Kidney (tissue), 14 donors: Measurements from ENCODE around the gene PARK7. TPM values are rescaled to one million over a fixed set of nuclear protein-coding genes. Genes with fewer than 3 reads are reported as not detected.

Source experiments
- DNase-seq, 5 donors: peaks; one replicate each; pipeline ENCODE4 v3.0.0-alpha.2; 2013 to 2020
- FAIRE-seq: peaks from 2 replicates; lab custom pipeline; 2012; peaks lifted over from hg19 to GRCh38; lab: Jason Lieb, UNC
- H3K27ac ChIP-seq, 2 donors: one replicate each; pipeline ENCODE4 v1.7.0; 2013; ENCODE audit warnings: low read depth in 2 of 2, low read length in 2 of 2, inconsistent platforms in 1 of 2
- H3K27me3 ChIP-seq: one replicate; pipeline ENCODE4 v1.7.1; 2013; ENCODE audit warnings: low read length, inconsistent platforms; ENCODE audit not compliant: control insufficient read depth, insufficient read depth
- H3K36me3 ChIP-seq, 3 donors: one replicate each; pipeline versions ENCODE4 v1.7.0 to v1.7.1; 2013; ENCODE audit warnings: low read length in 3 of 3, control low read depth in 1 of 3, inconsistent platforms in 1 of 3; ENCODE audit not compliant: insufficient read depth in 3 of 3, control insufficient read depth in 2 of 3
- H3K4me1 ChIP-seq, 3 donors: one replicate each; pipeline versions ENCODE4 v1.7.0 to v1.7.1; 2013; ENCODE audit warnings: low read length in 3 of 3, inconsistent platforms in 1 of 3, low read depth in 1 of 3; ENCODE audit not compliant: control insufficient read depth in 2 of 3, insufficient read depth in 2 of 3
- H3K4me3 ChIP-seq, 3 donors: one replicate each; pipeline versions ENCODE4 v1.7.0 to v1.8.1; 2013; ENCODE audit warnings: low read length in 3 of 3, control low read depth in 1 of 3, inconsistent platforms in 1 of 3
- H3K9ac ChIP-seq, 3 donors: one replicate each; pipeline versions ENCODE4 v1.7.0 to v1.7.1; 2013; ENCODE audit warnings: low read length in 3 of 3, control low read depth in 1 of 3, inconsistent platforms in 1 of 3
- H3K9me3 ChIP-seq, 3 donors: one replicate each; pipeline versions ENCODE4 v1.7.0 to v1.7.1; 2013; ENCODE audit warnings: low read length in 3 of 3, control low read depth in 1 of 3, inconsistent platforms in 1 of 3; ENCODE audit not compliant: control insufficient read depth in 2 of 3, insufficient read depth in 1 of 3
- CTCF ChIP-seq: IDR thresholded peaks from 3 replicates; pipeline ENCODE4 v1.5.1; 2012; ENCODE audit warnings: mild to moderate bottlenecking, moderate library complexity, borderline replicate concordance; ENCODE audit not compliant: insufficient read depth; ENCODE audit errors: extremely low read depth
- intact Hi-C: fragments of 100-400 bp; cut with DNase I; formaldehyde crosslinking; loops from one replicate; pipeline ENCODE4 v1.11.1; 2022
- polyA plus RNA-seq: library from polyadenylated mRNA; stranded (reverse); fragments of 350-450 nt; fragmentation: Illumina TruSeq; extraction: RNeasy Lipid Tissue Mini Kit (QIAGEN cat#74804); gene quantifications from one replicate; pipeline ENCODE4 v1.2.3, GENCODE V29; 2014; ENCODE audit warnings: low read depth, low replicate concordance; ENCODE audit not compliant: insufficient read depth
- total RNA-seq: library from RNA; stranded (reverse); fragmentation: NEBNext Ultra II Directional; extraction: Animal tissue kit (Norgen Biotek cat#: 25700); gene quantifications from one replicate; pipeline ENCODE4 v1.2.1, GENCODE V29; 2021
- donor health status: control.
- donor health status: control.
- donor health status: control.
- donor health status: control.
- donor health status: control.
- donor health status: DM: yes; HTN: yes; CAD: no.
- donor health status: Normal renal cell carcinoma (clear cell type).

The PARK7 gene
- total and polyA plus RNA-seq, 2 donors from 2014 or later, result 239 to 481 TPM

- Histone ChIP-seq H3K36me3 (no peaks in the 10 kb centered on the region), H3K4me1 (peaks cover 0 to 7% (median 0%) of the 10 kb centered on the region in 3 donors), H3K9me3 (no peaks in the 10 kb centered on the region), H3K27me3 (peaks cover 9% of the 10 kb centered on the region), H3K27ac (no peak overlapping the region), H3K9ac (no peak overlapping the region), H3K4me3 (no peak overlapping the region)
- no peak for TF ChIP-seq CTCF
- FAIRE-seq (no peak), DNase-seq (no peak)
- intact Hi-C loops, result no loop called here
Observed at GRCh38 chr1:7940034-7940433, 21.5 kb upstream of the PARK7 start.

DNA sequence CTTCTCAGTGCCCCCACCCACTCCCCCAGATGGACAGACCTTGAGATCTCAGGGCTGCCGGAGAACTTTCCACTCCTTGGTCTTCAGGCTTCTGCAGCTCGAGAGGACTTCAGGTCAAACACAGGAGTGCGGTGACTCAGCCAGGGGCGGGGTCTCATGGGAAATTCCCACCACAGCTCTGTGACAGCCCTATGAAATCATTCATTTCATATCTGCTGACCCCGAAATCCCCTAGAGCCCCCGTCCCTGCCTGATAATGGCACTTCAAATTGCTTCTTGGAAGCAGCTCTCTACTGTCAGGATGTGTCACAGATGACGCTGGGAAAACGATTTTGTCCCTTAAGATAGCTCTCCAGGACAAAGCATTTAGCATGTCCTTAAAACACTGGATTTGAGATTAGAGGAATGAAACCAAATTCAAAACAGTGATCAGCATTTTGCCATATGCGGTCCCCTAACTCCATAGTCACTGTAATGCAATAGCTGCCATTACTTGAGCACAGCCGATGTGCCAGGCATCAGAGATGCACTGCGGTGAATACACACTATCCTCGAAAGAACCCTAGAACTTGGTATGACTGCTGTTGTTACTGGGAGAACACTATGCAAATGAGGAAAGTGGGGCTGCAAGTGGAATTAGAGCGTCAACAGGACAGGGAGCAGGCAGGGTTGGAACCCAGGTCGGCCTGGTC lies 20.6 kb upstream of the PARK7 start, which contains the start of gene TNFRSF9:
TNFRSF9 (minus strand) TSS at position 95 of the 692 bp plus-strand sequence. CDS start 845 bp downstream, outside the sequence.
- Histone ChIP-seq H3K27me3 (peaks cover 9% of the 10 kb centered on the region), H3K4me1 (peaks cover 0 to 7% (median 0%) of the 10 kb centered on the region in 3 donors), H3K27ac (no peak within 1 kb of the TSS), H3K9me3 (no peaks in the 10 kb centered on the region), H3K4me3 (no peak within 1 kb of the TSS), H3K36me3 (no peaks in the 10 kb centered on the region), H3K9ac (no peak within 1 kb of the TSS)
- no peak for FAIRE-seq
- no peak for TF ChIP-seq CTCF
- intact Hi-C loops, result no loop called here
- DNase-seq, result no peak

DNA sequence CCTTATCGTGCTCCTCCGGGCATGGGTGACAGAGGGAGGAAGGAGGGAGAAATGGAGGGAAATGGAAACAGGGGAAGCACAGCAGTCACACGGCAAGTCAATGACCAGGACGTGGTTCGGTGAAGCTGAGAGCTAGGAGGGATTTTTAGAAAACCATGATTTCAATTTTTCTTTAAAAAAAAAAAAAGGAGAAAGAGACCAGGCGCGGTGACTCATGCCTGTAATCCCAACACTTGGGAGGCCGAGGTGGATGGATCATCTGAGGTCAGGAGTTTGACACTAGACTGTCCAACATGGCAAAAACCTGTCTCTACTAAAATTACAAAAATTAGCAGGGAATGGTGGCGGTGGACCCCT lies 20.1 kb upstream of the PARK7 start:
- no peaks in the 10 kb centered on the region for H3K36me3 ChIP-seq
- H3K4me3 ChIP-seq, result no peak overlapping the region
- H3K27me3 ChIP-seq, result peaks cover 9% of the 10 kb centered on the region
- intact Hi-C loops, result no loop called here
- H3K27ac ChIP-seq, result no peak overlapping the region
- FAIRE-seq, result no peak
- no peaks in the 10 kb centered on the region for H3K9me3 ChIP-seq
- TF ChIP-seq CTCF, result no peak
- H3K9ac ChIP-seq, result no peak overlapping the region
- DNase-seq, result no peak
- peaks cover 0 to 7% (median 0%) of the 10 kb centered on the region in 3 donors for H3K4me1 ChIP-seq
